Activated CD8-positive, alpha-beta memory T cell treated with anti-CD3 and anti-CD28 coated beads for 36 hours (primary cell): ENCODE data around the gene RPP25L. TPM values are rescaled to one million over a fixed set of nuclear protein-coding genes. Genes with fewer than 3 reads are reported as not detected.

Experiments
- CTCF ChIA-PET: fragments of 350-600 bp; sonication (Branson Sonifier 250); formaldehyde crosslinking; loops from one replicate; lab custom pipeline; 2021; ENCODE audit warnings: antibody characterized with exemption; lab: Charles Lee
- POLR2A ChIA-PET: fragments of 350-600 bp; sonication (Branson Sonifier 250); formaldehyde crosslinking; loops from one replicate; lab custom pipeline; 2021; ENCODE audit warnings: antibody characterized with exemption; lab: Charles Lee
- total RNA-seq, 2 experiments: library from RNA; stranded (reverse); gene quantifications; one replicate each; pipeline ENCODE4 v1.2.3, GENCODE V29; 2021

RPP25L gene
- total RNA-seq, 2 experiments from 2014 or later = 34.1 to 39.5 TPM

DNA sequence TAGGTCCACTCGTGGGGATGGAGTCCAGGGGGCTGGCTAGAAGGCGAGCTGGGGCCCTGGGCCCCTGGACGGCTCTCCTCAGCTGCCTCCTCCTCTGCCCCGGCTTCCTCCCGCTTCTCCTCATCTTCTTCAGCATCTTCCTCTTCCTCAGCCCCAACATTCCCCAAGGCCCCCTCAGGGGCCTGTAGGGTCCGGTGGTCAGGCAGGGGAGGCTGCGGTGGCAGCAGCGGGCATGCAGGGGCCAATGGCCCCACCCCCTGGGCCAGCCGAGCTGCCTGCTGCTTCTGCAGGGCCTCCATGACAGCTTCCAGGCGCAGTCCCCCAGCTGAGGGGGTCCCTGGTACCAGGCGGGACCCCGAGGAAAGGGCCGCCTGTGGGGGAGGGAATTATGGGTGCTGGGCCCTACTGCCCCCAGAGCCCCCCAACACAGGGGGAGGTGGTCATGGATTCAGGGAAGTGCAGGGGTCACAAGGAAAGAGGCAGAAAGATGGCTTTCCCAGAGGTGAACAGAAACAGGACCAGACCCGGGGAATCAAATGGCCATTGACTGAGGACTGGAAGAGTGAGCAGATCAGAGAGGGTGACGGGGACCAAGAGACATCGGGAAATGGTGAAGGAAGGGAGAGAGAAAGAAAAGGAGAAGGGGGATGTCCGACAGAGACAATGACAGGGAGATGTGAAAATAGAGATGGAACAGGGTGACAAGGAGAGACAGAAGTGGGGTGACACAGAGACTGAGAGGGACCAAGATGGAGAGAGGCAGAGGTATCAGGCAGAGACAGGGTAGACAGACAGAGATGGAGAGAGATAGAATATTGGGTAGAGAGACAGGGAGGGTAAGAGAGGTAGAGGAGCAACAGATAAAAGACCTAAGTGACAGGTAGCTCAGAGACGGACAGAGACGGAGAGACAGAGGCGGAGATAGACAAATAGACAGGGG, 16.1 kb upstream of the RPP25L start:
- POLR2A ChIA-PET = interaction anchor here (1.2 kb wide), 1 partner anchor 8 kb away, joined by 5 read pairs; the partner anchor contains the start of gene DCTN3
- CTCF ChIA-PET = interaction anchor here (10.9 kb wide), 1 partner anchor 15 kb away, joined by 89 read pairs; the partner anchor contains the start of gene RPP25L

DNA sequence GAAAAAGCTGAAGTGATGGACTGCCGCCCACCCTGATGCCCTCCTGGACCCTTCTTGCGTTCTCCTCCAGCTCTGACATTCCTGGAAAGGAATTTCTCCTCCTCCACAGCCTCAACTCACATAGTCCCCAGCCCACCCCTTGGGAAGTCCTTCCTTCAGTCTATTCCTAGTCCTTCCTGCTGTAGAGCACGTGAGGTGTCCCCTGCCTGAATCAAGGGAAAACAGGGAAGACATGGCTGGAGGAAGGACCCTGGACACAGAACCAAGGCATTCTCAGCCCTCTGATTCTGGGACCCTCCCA, 13.2 kb upstream of the RPP25L start:
- CTCF ChIA-PET = interaction anchor here (1.1 to 1.7 kb wide), 4 partner anchors 8 to 33 kb away, joined by 4 to 9 read pairs (median 5); no protein-coding TSS in a partner anchor

DNA sequence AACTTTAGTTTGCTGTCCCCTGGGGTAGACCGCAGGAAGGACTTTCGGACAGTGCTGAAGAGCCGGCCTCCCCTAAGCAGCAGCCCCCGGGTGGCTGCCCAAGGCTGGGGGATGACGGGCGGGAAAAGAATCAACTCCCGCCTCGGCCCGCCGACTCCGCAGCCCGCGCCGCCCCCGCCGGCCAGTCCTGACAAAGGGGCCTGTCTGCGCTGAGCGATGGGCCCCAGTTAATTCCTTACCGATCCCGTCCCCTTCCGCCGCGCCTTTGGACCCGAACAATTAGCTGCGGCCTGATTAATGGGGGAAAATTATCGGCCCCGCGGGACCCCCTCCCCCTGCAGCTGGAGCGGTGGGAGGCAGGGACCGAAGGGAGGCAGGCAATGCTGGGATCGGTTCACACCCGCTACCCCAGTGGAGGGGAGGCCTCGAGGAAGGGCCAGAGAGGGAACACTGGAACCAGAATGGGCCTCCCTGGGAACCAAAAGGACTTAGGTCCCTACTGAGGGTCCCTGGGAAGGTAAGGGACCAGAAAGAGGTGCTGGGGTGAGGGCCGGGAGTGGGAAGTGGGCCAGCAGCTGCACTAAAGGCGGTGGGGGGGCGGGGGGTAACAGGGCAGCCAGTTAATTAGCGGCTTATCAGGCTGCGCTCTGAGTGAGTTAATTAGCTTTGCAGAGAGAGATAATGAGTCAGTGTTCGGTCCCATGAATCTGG, 12.7 kb upstream of the RPP25L start:
- POLR2A ChIA-PET = interaction anchor here (1.1 kb wide), 1 partner anchor 12 kb away, joined by 3 read pairs; no protein-coding TSS in a partner anchor

More for the DNA sequence above, 13.2 kb upstream of the RPP25L start:
- POLR2A ChIA-PET = interaction anchor here (1.1 kb wide), 1 partner anchor 12 kb away, joined by 3 read pairs; no protein-coding TSS in a partner anchor

DNA sequence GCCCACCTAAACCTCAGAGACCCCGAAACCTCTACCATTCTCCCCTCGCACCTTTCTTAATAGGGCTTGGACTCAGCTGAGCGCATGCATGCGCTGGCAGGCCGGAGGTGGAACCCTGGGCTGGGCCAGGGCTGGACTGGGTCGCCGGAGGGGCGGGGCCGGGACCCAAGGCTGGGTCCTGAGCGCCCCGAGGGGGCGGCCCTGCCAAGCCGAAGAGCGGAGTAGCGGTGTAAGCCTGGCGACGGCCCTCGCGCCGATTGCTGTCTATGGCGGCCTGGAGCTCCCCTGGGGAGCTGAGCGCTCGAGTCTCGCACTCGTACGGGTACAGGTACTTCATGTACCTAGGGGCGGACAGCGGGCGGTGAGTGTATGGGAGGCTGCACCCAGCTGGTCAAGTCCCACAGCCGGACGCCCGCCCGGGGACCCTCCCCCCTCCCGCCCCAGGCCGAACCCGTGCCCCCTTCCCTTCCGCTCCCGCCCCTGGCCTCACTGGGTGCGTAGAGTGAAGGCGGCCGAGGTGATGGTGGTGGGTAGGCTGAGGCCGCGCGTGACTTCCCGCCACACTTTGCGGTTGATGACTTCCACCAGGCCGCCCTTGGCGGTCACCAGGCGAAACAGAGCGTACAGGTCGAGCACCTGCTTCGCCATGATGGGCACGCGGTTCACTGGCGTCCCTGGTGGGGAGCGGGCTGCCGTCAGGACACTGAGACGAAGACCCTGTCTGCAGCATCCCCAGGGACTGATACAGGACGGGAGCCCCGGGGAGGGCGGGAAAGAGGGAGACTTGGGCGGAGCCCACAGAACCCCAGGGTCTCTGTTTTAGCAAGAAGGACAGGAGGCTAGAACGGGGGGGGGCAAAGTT, 11.7 kb upstream of the RPP25L start:
- CTCF ChIA-PET = interaction anchor here (0.7 to 2.0 kb wide), 3 partner anchors 11 to 377 kb away, joined by 3 to 13 read pairs (median 4); no protein-coding TSS in a partner anchor

More for the DNA sequence above, 12.7 kb upstream of the RPP25L start:
- CTCF ChIA-PET = interaction anchor here (1.1 to 2.0 kb wide), 4 partner anchors 9 to 21 kb away, joined by 4 to 13 read pairs (median 8); no protein-coding TSS in a partner anchor

DNA sequence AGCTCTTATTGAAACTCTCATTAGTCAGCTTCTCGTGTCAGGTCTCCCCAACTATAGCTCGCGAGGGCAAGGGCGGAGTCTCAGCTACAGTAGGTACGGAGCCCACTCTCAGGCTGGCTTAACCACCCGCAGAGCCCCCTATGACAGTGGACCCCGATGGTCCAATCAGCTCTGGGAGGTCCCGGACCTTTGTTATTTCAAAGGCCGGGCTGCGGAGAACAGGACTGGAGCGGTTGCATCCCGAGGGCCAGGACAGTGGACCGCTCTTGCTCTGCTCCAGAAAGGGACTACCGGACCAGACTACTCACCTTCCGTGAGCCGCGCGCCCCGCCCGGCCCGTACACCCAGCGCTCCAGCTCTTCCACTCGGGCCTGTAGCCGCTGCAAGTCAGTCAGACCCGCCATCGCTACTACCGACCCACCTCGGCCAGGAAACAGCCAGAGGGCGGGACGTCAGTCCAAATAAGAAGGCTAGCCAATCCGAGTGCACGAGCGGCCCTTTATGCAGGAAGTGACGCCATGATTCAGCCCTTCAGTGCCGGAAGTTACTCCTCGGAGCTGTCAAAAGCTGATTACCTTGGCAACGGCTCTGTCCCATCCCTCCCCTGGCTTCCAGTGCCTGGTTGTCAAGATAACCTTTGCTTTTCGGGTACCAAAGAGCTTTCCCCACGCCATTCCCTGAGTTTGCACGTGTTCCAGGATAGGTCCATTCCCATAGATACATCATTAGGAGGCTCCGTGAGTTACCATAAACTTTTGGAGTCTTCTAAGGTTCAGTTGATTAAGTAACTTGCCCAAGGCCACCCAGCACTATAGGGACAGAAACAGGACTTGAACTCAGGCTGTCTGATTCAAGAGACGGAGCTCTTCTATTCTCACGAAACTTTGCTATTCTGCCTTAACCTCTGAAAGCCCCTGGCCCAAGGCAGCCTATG, 8.4 kb upstream of the RPP25L start, which contains the start of gene DCTN3:
Gene DCTN3, minus strand, starts transcription at position 435 of the 934 bp plus-strand sequence. Its CDS starts 31 bp downstream, at position 404.
- POLR2A ChIA-PET = interaction anchor here (1.0 to 1.9 kb wide), 4 partner anchors 8 to 17 kb away, joined by 3 to 11 read pairs (median 5); partner anchors contain the start of genes ARID3C and SIGMAR1
- CTCF ChIA-PET = interaction anchor here (0.7 to 2.6 kb wide), 8 partner anchors 8 to 82 kb away, joined by 3 to 20 read pairs (median 4); partner anchors contain the start of genes ARID3C and RPP25L

More for the DNA sequence above, 11.7 kb upstream of the RPP25L start:
- POLR2A ChIA-PET = no interaction called here

DNA sequence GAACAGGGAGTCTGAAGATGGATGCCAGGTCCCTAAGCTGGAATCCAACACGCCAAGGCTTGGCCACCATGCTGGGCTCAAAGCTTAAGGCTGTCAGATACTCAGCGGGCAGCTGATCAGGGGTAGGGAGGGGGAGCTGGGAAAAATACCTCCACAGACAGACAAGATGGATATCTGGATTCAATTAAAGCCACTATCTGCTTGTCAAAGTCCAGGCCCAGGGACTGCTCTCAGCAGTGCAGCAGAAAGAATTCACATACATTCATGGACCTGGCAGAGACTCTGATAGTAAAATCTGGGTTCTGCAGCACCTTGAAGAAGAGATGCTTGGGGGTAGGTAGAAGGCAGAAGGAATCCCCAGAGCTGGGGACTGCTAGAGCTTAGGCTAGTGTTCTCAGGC, 3.2 kb upstream of the RPP25L start:
- POLR2A ChIA-PET = interaction anchor here (0.5 to 0.6 kb wide), 2 partner anchors 146 to 1537 kb away, joined by 5 to 8 read pairs; no protein-coding TSS in a partner anchor
- CTCF ChIA-PET = interaction anchor here (0.7 to 6.2 kb wide), 2 partner anchors 18 to 87 kb away, joined by 3 to 89 read pairs; partner anchors contain the start of genes ARID3C and SIGMAR1

DNA sequence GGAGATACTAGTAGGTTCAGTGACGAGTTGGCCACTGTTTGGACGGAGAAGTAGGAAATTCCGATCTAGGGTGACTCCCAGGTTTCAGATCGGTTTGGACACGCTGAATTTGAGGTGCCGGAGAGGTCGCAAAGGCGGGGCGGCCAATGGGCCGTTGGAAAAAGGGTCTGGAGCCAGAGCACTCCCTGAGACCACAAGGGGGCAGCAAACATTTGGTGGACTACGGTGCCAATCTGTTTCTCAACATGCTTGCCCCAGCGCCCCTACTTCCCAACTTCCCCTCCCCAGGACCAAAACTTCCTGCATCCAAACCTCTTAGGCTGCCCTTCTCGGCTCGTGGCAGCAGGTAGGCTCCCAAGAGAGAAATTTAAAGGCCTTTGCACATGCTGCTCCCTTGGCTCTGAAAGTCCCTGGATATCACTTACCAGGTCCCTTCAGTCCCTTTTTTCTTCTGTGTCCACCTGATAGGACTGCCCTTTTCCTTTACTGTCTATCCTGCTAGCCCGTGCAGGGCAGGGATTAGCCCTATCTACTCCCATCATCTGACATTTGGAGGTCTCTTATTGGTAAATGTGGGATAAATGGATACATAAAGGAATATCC, 992 bp upstream of the RPP25L start:
- POLR2A ChIA-PET = interaction anchor here (0.6 to 1.3 kb wide), 3 partner anchors 8 to 34 kb away, joined by 4 to 5 read pairs (median 4); partner anchors contain the start of genes DCTN3 and GALT
- CTCF ChIA-PET = interaction anchor here (0.9 to 6.2 kb wide), 3 partner anchors 8 to 33 kb away, joined by 3 to 89 read pairs (median 5); partner anchors contain the start of genes ARID3C, DCTN3, GALT and SIGMAR1

DNA sequence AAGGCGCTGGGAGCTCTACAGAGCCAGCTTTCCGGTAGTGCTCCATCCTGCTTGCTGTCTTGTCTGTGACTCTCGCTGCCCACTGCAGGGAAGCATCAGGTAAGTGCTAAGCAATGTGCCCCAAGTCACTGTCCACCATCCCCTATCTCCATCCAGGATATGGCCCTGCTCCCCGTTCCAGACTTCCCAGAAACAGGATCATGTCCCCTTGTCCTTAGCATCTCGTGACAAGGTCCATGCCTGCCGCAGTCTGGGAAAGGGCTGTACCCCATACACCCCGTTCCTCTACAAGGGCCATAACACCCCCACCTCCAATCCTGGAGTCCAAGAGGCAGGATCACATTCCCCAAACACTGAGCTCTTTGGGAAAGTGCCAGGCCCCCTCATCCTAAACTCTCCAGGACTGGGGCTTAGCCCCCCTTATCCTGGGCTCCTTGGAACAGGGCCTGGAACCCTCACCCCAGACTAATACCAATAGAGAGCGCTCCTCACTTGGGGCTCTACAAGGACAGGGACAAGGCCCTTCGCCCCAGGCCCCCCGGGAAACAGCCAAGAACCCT, 566 bp downstream of the RPP25L start:
- ChIA-PET POLR2A (interaction anchor here (0.6 to 1.3 kb wide), 3 partner anchors 23 to 492 kb away, joined by 3 to 9 read pairs (median 4); partner anchors contain the start of gene SIGMAR1), CTCF (interaction anchor here (1.6 to 6.2 kb wide), 2 partner anchors 22 to 34 kb away, joined by 5 to 89 read pairs; partner anchors contain the start of genes ARID3C, GALT and SIGMAR1)

DNA sequence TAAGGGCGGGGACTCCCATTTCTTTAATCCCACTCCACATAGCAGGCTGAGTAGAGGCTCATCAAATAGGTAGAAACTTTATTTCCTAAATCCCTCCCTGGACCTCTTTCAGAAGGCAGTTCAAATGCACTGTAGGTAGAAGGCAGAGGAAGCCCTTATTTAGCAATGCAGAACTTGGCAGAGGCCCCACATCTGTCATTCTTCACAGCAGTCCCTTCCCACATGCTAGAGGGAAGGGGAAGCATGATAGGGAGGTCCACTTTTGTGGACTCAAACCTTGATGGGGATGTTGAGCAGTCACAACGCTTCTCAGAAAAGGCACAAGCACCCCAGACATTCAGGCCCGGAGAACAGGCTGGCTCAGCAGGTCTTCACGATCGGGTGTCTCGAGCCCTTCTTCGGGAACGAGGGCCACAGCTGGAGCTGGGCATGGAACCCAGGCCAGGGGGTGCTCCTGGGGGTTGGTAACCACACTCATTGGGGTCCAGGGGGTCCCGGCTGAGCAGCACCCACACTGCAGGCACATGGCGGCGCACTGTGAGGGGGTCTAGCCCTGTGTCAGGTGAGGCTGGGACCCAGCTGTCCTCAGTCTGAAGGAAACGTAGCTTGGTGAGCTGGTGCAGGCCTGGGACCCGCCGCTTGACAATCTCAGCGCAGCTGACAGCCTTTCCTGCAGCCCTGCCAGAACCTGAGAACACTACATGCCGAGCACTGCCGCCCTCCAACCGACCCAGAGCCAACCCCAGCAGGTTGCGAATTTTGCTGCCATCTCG, 1.3 kb downstream of the RPP25L start:
- POLR2A ChIA-PET = interaction anchor here (0.6 to 0.9 kb wide), 2 partner anchors 27 to 491 kb away, joined by 3 to 9 read pairs; partner anchors contain the start of gene SIGMAR1
- CTCF ChIA-PET = interaction anchor here (6.2 kb wide), 1 partner anchor 23 kb away, joined by 89 read pairs; the partner anchor contains the start of genes ARID3C and SIGMAR1

DNA sequence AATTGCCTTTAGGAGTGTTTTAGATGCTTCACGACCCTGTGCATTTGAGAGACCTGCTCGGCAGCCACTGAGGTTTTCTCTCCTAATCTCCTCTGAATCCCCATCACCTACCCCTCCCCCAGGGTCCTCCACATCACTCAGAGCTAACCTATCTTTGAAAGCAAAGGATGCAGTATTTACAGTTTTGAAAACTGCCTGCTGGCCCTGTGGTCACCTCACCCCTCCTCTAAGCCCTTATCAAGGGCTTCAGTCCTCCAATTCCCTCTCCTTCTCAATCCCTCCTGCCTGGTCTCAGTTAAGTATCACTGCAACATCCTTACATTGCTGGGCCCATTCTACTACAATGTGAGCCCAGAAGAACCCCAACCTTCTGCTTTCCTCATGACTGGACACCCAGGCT, 4.6 kb downstream of the RPP25L start:
- CTCF ChIA-PET = interaction anchor here (0.9 to 1.7 kb wide), 3 partner anchors 9 to 204 kb away, joined by 3 to 9 read pairs (median 3); no protein-coding TSS in a partner anchor

DNA sequence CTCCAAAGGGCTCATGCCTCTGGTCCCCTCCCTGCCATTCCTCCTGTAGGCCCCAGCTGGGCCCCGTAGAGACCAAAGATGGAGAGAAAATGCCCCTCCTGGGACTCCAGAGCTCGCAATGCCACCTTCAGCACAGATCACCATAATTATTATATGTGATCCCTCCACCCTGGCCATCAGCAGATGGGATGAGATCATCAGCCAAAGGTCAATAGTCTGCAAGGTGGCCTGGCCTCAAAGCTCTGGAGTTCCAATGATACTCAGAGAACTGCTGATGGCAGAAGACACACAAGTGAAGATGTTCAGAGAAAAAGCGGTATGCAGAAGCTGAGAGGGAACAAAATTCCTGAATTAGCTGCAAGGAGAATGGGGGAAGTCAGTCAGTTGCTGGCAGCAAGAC, 5.0 kb downstream of the RPP25L start:
- ChIA-PET POLR2A (no interaction called here), CTCF (interaction anchor here (0.9 to 1.7 kb wide), 3 partner anchors 9 to 203 kb away, joined by 3 to 9 read pairs (median 3); no protein-coding TSS in a partner anchor)

More for the DNA sequence above, 4.6 kb downstream of the RPP25L start:
- POLR2A ChIA-PET = no interaction called here

DNA sequence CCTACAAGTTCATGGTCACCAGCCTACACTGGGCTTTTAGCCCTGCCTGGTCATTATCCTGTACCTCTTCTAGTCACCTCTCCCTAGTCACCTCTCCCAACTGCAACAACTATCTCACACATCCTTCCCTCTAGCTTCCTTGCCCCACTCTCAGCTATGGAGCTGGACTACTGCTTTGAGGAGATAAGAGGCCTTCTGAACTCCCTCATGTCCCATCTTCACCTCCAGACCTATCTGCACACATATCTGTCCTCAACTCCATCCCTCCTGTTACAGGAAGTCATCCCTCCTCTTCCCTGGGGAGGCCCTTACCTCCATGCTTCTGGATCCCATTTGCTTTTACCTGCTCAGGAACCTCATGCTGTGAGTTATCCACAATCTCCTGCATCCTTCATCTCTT, 5.7 kb downstream of the RPP25L start:
- ChIA-PET POLR2A (no interaction called here), CTCF (interaction anchor here (1.0 to 2.1 kb wide), 5 partner anchors 15 to 212 kb away, joined by 3 to 9 read pairs (median 3); no protein-coding TSS in a partner anchor)

DNA sequence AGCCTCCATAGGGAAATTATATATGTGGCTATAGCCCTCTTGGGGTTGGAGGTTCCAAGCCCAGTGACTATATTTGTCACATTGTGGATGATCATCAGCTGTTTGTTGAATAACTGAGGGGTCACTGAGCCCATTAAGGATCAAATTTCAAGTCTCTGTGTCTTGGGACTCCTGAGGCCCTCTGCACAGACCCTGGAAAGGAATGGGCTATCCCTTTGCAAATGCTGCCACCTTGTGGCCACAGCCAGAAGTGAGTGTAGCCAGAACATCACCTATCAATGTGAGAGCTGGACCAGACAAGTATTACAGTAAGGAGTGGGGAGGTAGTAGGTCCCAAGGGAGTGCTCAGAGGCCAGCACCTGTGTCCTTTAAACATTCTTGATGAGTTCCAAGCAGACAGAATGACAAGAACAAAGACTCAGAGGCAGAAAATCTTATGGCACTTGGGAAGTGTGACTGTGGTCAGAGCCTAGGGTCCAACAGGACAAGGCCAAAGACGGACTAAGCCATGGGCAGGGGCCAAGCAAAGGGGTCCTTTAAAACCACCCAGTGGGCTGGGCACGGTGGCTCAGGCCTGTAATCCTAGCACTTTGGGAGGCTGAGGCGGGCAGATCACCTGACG, 8.2 kb downstream of the RPP25L start:
- POLR2A ChIA-PET = no interaction called here
- CTCF ChIA-PET = interaction anchor here (0.7 to 2.2 kb wide), 16 partner anchors 12 to 215 kb away, joined by 3 to 15 read pairs (median 5); partner anchors contain the start of genes DCTN3 and SIGMAR1
